BLaER1 (cell line): ENCODE measurements around the gene EHMT1.
"Not testable (repeated sequence)": the region's sequence is repeated elsewhere in the genome, so short reads cannot be mapped to it uniquely, and the experiment has no call there.

ENCODE experiments used
- H3K27ac ChIP-seq: shearing (Covaris generic); formaldehyde crosslinking; 2 replicates; pipeline ENCODE4 v1.8.1; 2022
- H3K27me3 ChIP-seq: shearing (Covaris generic); formaldehyde crosslinking; 2 replicates; pipeline ENCODE4 v1.8.1; 2022
- H3K36me3 ChIP-seq: shearing (Covaris generic); formaldehyde crosslinking; 2 replicates; pipeline ENCODE4 v1.8.1; 2022
- H3K4me1 ChIP-seq: shearing (Covaris generic); formaldehyde crosslinking; 2 replicates; pipeline ENCODE4 v1.8.1; 2022
- H3K4me2 ChIP-seq: shearing (Covaris generic); formaldehyde crosslinking; 2 replicates; pipeline ENCODE4 v1.8.1; 2022
- H3K4me3 ChIP-seq: shearing (Covaris generic); formaldehyde crosslinking; 2 replicates; pipeline ENCODE4 v1.8.1; 2022
- H3K9ac ChIP-seq: shearing (Covaris generic); formaldehyde crosslinking; 2 replicates; pipeline ENCODE4 v1.8.1; 2022
- H3K9me3 ChIP-seq: shearing (Covaris generic); formaldehyde crosslinking; 2 replicates; pipeline ENCODE4 v1.8.1; 2022
- H4K20me1 ChIP-seq: shearing (Covaris generic); formaldehyde crosslinking; 2 replicates; pipeline ENCODE4 v1.8.1; 2022
- Cebpa-rat ChIP-seq: shearing (Covaris generic); IDR thresholded peaks from 2 replicates; pipeline ENCODE4 v1.8.1; 2022

EHMT1 gene

GRCh38 chr9:137720571-137721110, 101.8 kb downstream of the EHMT1 start:
- Histone ChIP-seq H3K4me1 (no peaks in the 10 kb centered on the region), H3K27ac (no peak overlapping the region), H3K9me3 (peaks cover 51% of the 10 kb centered on the region), H3K4me2 (no peak overlapping the region), H3K9ac (no peak overlapping the region), H3K27me3 (no peaks in the 10 kb centered on the region), H3K4me3 (no peak overlapping the region), H3K36me3 (peaks cover 90% of the 10 kb centered on the region), H4K20me1 (peaks cover 91% of the 10 kb centered on the region)
- TF ChIP-seq Cebpa-rat = no peak

DNA sequence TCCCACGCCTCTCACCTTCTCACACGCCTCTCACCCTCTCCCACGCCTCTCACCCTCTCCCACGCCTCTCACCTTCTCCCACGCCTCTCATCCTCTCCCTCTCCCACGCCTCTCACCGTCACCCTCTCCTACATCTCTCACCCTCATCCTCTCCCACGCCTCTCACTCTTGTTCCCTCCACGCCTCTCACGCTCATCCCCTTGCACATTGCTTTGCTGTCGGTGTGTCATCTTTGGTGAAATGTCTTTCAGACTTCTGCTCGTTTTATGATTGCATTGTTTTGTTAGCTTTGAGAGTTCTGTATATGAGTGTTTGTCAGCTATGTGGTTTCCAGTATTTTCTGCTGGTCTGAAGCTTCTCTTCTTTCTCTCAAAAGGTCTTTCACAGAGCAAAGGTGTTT, 102.7 kb downstream of the EHMT1 start:
- Histone ChIP-seq H3K36me3 (peaks cover 96% of the 10 kb centered on the region), H4K20me1 (peaks cover 97% of the 10 kb centered on the region), H3K9ac (no peak overlapping the region), H3K9me3 (peaks cover 52% of the 10 kb centered on the region), H3K27me3 (no peaks in the 10 kb centered on the region), H3K4me2 (no peak overlapping the region), H3K4me1 (no peaks in the 10 kb centered on the region), H3K27ac (no peak overlapping the region), H3K4me3 (no peak overlapping the region)
- no peak for TF ChIP-seq Cebpa-rat

- Histone ChIP-seq H3K27me3 (no peaks in the 10 kb centered on the region), H3K9ac (no peak overlapping the region), H3K9me3 (peaks cover 52% of the 10 kb centered on the region), H3K4me1 (no peaks in the 10 kb centered on the region), H3K4me3 (no peak overlapping the region), H3K4me2 (no peak overlapping the region), H3K27ac (no peak overlapping the region), H3K36me3 (peaks cover 96% of the 10 kb centered on the region), H4K20me1 (peaks cover 97% of the 10 kb centered on the region)
- TF ChIP-seq Cebpa-rat = no peak
Measured at GRCh38 chr9:137721899-137722298, 103.1 kb downstream of the EHMT1 start.

- H3K36me3 ChIP-seq = peaks cover 96% of the 10 kb centered on the region
- no peaks in the 10 kb centered on the region for H3K4me1 ChIP-seq
- H3K9ac ChIP-seq = no peak overlapping the region
Measured at GRCh38 chr9:137722481-137722880, 103.7 kb downstream of the EHMT1 start.

GRCh38 chr9:137723356-137723755, 104.6 kb downstream of the EHMT1 start:
- peaks cover 96% of the 10 kb centered on the region for H3K36me3 ChIP-seq
- peaks cover 42% of the 10 kb centered on the region for H3K9me3 ChIP-seq
- not testable (repeated sequence) for H3K4me1 ChIP-seq, H3K27ac ChIP-seq, H3K4me2 ChIP-seq, H3K4me3 ChIP-seq, H3K9ac ChIP-seq, H3K27me3 ChIP-seq
- peaks cover 97% of the 10 kb centered on the region for H4K20me1 ChIP-seq

More at GRCh38 chr9:137722481-137722880, 103.7 kb downstream of the EHMT1 start:
- H3K4me2 ChIP-seq = no peak overlapping the region
- H4K20me1 ChIP-seq = peaks cover 97% of the 10 kb centered on the region
- H3K27ac ChIP-seq = no peak overlapping the region
- peaks cover 46% of the 10 kb centered on the region for H3K9me3 ChIP-seq
- H3K4me3 ChIP-seq = no peak overlapping the region
- no peaks in the 10 kb centered on the region for H3K27me3 ChIP-seq
- no peak for TF ChIP-seq Cebpa-rat

GRCh38 chr9:137723783-137724445, 105.1 kb downstream of the EHMT1 start:
- Histone ChIP-seq H3K9ac (no peak overlapping the region), H4K20me1 (peaks cover 97% of the 10 kb centered on the region), H3K27ac (no peak overlapping the region), H3K27me3 (no peaks in the 10 kb centered on the region), H3K9me3 (peaks cover 47% of the 10 kb centered on the region), H3K4me2 (no peak overlapping the region), H3K36me3 (peaks cover 96% of the 10 kb centered on the region), H3K4me3 (no peak overlapping the region), H3K4me1 (no peaks in the 10 kb centered on the region)
- TF ChIP-seq Cebpa-rat = no peak

DNA sequence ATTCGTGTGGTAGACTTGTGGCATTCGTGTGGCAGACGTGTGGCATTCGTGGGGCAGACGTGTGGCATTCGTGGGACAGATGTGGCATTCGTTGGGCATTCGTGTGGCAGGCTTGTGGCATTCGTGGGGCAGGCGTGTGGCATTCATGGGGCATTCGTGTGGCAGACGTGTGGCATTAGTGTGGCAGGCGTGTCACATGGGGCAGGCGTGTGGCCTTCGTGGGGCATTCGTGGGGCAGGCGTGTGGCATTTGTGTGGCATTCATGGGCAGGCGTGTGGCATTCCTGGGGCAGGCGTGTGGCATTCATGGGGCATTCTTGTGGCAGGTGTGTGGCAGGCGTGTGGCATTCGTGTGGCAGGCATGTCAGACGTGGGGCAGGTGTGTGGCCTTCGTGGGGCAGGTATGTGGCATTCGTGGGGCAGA, 106.0 kb downstream of the EHMT1 start:
- H3K9ac ChIP-seq = no peak overlapping the region

DNA sequence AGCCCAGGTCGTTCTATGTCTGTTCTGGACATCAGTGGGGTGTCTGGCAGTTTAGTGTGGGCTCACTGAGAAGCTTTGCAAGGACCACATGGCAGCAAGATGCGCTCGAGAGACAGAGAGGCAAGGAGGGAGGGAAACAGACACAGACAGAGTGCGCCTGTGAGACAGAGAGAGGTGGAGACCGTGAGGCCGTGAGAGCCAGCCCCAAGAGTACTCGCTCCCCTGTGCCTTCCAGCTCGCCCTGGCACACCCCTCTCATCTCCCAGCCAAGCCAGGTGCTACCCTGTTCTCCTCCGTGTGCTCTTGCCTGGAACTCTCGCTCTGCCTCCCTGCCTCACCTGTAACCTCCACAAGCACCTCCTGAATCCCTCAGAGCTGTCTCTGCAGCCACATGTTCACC, 106.8 kb downstream of the EHMT1 start:
- Histone ChIP-seq H3K4me1 (no peaks in the 10 kb centered on the region), H4K20me1 (peaks cover 82% of the 10 kb centered on the region), H3K27me3 (no peaks in the 10 kb centered on the region), H3K4me2 (no peak overlapping the region), H3K9ac (no peak overlapping the region), H3K9me3 (peaks cover 56% of the 10 kb centered on the region), H3K27ac (no peak overlapping the region), H3K36me3 (peaks cover 96% of the 10 kb centered on the region), H3K4me3 (no peak overlapping the region)
- TF ChIP-seq Cebpa-rat = no peak

More for the DNA sequence above, 106.0 kb downstream of the EHMT1 start:
- H3K36me3 ChIP-seq = peaks cover 96% of the 10 kb centered on the region
- no peaks in the 10 kb centered on the region for H3K27me3 ChIP-seq
- no peak overlapping the region for H3K4me2 ChIP-seq
- peaks cover 49% of the 10 kb centered on the region for H3K9me3 ChIP-seq
- TF ChIP-seq Cebpa-rat = no peak
- H3K4me3 ChIP-seq = no peak overlapping the region
- H3K27ac ChIP-seq = no peak overlapping the region
- peaks cover 90% of the 10 kb centered on the region for H4K20me1 ChIP-seq
- no peaks in the 10 kb centered on the region for H3K4me1 ChIP-seq

DNA sequence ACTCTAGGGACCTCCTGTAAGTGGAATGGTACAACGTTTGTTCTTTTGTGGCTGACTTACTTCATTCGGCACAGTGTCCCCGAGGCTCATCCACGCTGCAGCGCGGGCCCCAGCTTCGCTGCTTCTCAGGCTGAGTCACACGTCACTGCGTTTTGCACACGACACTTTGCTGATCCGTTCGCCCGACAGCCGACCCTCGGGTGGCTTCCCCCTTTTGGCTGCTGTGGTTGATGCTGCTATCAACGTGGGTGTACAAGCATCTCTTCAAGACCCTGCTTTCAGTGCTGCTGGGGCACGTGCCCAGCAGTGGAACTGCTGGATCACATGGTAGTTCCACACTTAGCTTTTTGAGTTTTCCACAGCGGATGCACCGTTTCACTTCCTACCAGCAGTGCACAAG, 107.5 kb downstream of the EHMT1 start:
- not testable (repeated sequence) for H3K4me3 ChIP-seq, H3K9ac ChIP-seq, H3K27me3 ChIP-seq, H3K4me1 ChIP-seq, H3K4me2 ChIP-seq, H3K27ac ChIP-seq
- H4K20me1 ChIP-seq = peaks cover 78% of the 10 kb centered on the region
- H3K36me3 ChIP-seq = peaks cover 99% of the 10 kb centered on the region
- peaks cover 63% of the 10 kb centered on the region for H3K9me3 ChIP-seq

GRCh38 chr9:137726764-137727163, 108.0 kb downstream of the EHMT1 start:
- H3K36me3 ChIP-seq = peaks cover 99% of the 10 kb centered on the region
- H3K4me1 ChIP-seq = no peaks in the 10 kb centered on the region
- H3K27me3 ChIP-seq = no peaks in the 10 kb centered on the region
- no peak overlapping the region for H3K27ac ChIP-seq
- H3K9ac ChIP-seq = no peak overlapping the region
- H4K20me1 ChIP-seq = peaks cover 76% of the 10 kb centered on the region
- H3K4me3 ChIP-seq = no peak overlapping the region
- H3K9me3 ChIP-seq = peaks cover 67% of the 10 kb centered on the region
- no peak for TF ChIP-seq Cebpa-rat
- no peak overlapping the region for H3K4me2 ChIP-seq
